K562 (cell line): ENCODE measurements around the gene COL23A1. TPM values are rescaled to one million over a fixed set of nuclear protein-coding genes. Genes with fewer than 3 reads are reported as not detected.
A peak's percentile ranks its signal among the peaks of the same experiment; 100 is the strongest.

Experiments used
- CC2D1A ChIP-seq: fragments of 450-650 bp; IDR thresholded peaks from 2 replicates; pipeline ENCODE4 v1.6.1; 2017; ENCODE audit warnings: mild to moderate bottlenecking
- CTCF ChIP-seq, 3 experiments: IDR thresholded peaks in 2 of 3; conservative IDR thresholded peaks in 1 of 3; 2 replicates each; pipeline ENCODE4 v1.5.1; 2011 to 2012; ENCODE audit warnings: low read length in 3 of 3, mild to moderate bottlenecking in 3 of 3, control low read depth in 2 of 3, improper control_type of control experiment in 1 of 3, inconsistent platforms in 1 of 3, low read depth in 1 of 3, mixed read lengths in 1 of 3, moderate library complexity in 1 of 3; ENCODE audit not compliant: insufficient read depth in 2 of 3
- DEAF1 ChIP-seq: fragments of 450-650 bp; formaldehyde crosslinking; IDR thresholded peaks from 2 replicates; pipeline ENCODE4 v1.4.0; 2020; ENCODE audit warnings: mild to moderate bottlenecking, moderate library complexity
- HES1 ChIP-seq: fragments of 450-650 bp; IDR thresholded peaks from 2 replicates; pipeline ENCODE4 v1.6.1; 2016; ENCODE audit warnings: low read depth, mild to moderate bottlenecking, moderate library complexity
- JUN ChIP-seq, 2 experiments: sonication (generic) in 1 of 2; formaldehyde crosslinking in 1 of 2; IDR thresholded peaks; 2 replicates each; pipeline versions ENCODE4 v1.6.1 to v1.8.0; 2012 to 2022; ENCODE audit warnings: borderline replicate concordance in 2 of 2, mild to moderate bottlenecking in 2 of 2, improper control_type of control experiment in 1 of 2, low read depth in 1 of 2, low read length in 1 of 2, missing genetic modification reagents in 1 of 2
- KLF10 ChIP-seq: fragments of 250-450 bp; sonication (Bioruptor Pico); IDR thresholded peaks from 2 replicates; pipeline ENCODE4 v1.6.1; 2021; ENCODE audit warnings: matching md5 sums
- KLF6 ChIP-seq: fragments of 250-450 bp; sonication (Bioruptor Pico); IDR thresholded peaks from 2 replicates; pipeline ENCODE4 v1.4.0; 2020; ENCODE audit warnings: mild to moderate bottlenecking, moderate library complexity, borderline replicate concordance
- MAFG ChIP-seq: fragments of 450-650 bp; conservative IDR thresholded peaks from 2 replicates; pipeline ENCODE4 v1.6.1; 2016; ENCODE audit warnings: missing genetic modification characterization, missing compliant biosample characterization
- MCM3 ChIP-seq: fragments of 450-650 bp; IDR thresholded peaks from 2 replicates; pipeline ENCODE4 v1.6.1; 2016
- MLX ChIP-seq, 2 experiments: fragments of 450-650 bp in 1 of 2; sonication (generic) in 1 of 2; formaldehyde crosslinking; conservative IDR thresholded peaks; 2 replicates each; pipeline versions ENCODE4 v1.4.0 to v1.8.1; 2020 to 2022; ENCODE audit warnings: mild to moderate bottlenecking in 1 of 2, missing genetic modification reagents in 1 of 2
- NFE2L1 ChIP-seq: fragments of 450-650 bp; IDR thresholded peaks from 2 replicates; pipeline ENCODE4 v1.6.1; 2016; ENCODE audit warnings: missing genetic modification characterization, low read depth, mild to moderate bottlenecking, missing compliant biosample characterization, moderate library complexity, borderline replicate concordance
- NFIX ChIP-seq: fragments of 250-450 bp; sonication (Bioruptor Pico); IDR thresholded peaks from 2 replicates; pipeline ENCODE4 v1.4.0; 2020; ENCODE audit warnings: low read depth, mild to moderate bottlenecking, moderate library complexity
- PRMT5 ChIP-seq: sonication (generic); formaldehyde crosslinking; IDR thresholded peaks from 2 replicates; pipeline ENCODE4 v1.5.0; 2020; ENCODE audit warnings: missing genetic modification reagents
- RNF2 ChIP-seq: sonication (generic); IDR thresholded peaks from 2 replicates; pipeline ENCODE4 v1.6.1; 2016
- TBP ChIP-seq: optimal IDR thresholded peaks from 2 replicates; pipeline ENCODE3; 2011; ENCODE audit warnings: low read depth, low read length, improper control_type of control experiment
- TFAM ChIP-seq: fragments of 250-450 bp; sonication (Bioruptor Pico); conservative IDR thresholded peaks from 2 replicates; pipeline ENCODE4 v1.5.0; 2021; ENCODE audit warnings: mild to moderate bottlenecking, moderate library complexity
- THRB ChIP-seq: fragments of 450-650 bp; formaldehyde crosslinking; conservative IDR thresholded peaks from 2 replicates; pipeline ENCODE4 v1.4.0; 2022; ENCODE audit warnings: mild to moderate bottlenecking, missing genetic modification characterization
- ZHX1 ChIP-seq: fragments of 150-350 bp; conservative IDR thresholded peaks from 2 replicates; pipeline ENCODE4 v1.6.1; 2014; ENCODE audit warnings: low read length
- polyA plus RNA-seq, 8 experiments: library from polyadenylated mRNA; depleted of rRNA in 4 of 8; stranded (reverse) in 5 of 8; unstranded in 3 of 8; fragments of >200 nt; fragmentation: Nextera tagmentation in 2 of 8; fragmentation: Illumina TruSeq in 1 of 8; extraction: Ambion mirVana in 2 of 8; extraction: Trizol in 1 of 8; gene quantifications; 2 replicates each; pipeline versions ENCODE4 v1.2.1 to v1.2.3, GENCODE V29; 2011 to 2014; ENCODE audit warnings: inconsistent platforms in 1 of 8, missing spikeins in 1 of 8
- total RNA-seq, 7 experiments: library from RNA; depleted of rRNA in 6 of 7; stranded (reverse); fragments of >200 nt in 6 of 7; fragmentation: Illumina TruSeq in 2 of 7; extraction: Trizol in 2 of 7; gene quantifications; 2 replicates each; pipeline versions ENCODE4 v1.2.1 to v1.2.3, GENCODE V29; 2011 to 2021; ENCODE audit warnings: low replicate concordance in 1 of 7

The COL23A1 gene
- total and polyA plus RNA-seq, 9 of the 15 experiments (the other 6 are each of a cell fraction or from before 2014, with no cell fraction given): 0.09 TPM; not detected in 8

- peak; percentile 82 to 93 (median 88) for TF ChIP-seq CTCF (IDR thresholded peaks at IDR 0.05 in 2 of 3, conservative IDR thresholded peaks at IDR 0.05 in 1 of 3; ENCODE audit: insufficient read depth in 2 of 3, low read depth in 1 of 3, low read length in 3 of 3)
- no peak for TF ChIP-seq TFAM (CRISPR knock-in tag)
- TF ChIP-seq NFIX: no peak
- no peak for TF ChIP-seq THRB
- TF ChIP-seq DEAF1: peak; percentile 92
- no peak for TF ChIP-seq KLF6 (CRISPR knock-in tag)
- TF ChIP-seq RNF2: 0 out of 2 replicates have a peak, but pooled peaks have one; percentile 11
- TF ChIP-seq ZHX1: no peak
- no peak for TF ChIP-seq TBP
- TF ChIP-seq KLF10 (CRISPR knock-in tag): no peak
- TF ChIP-seq MLX (CRISPR knock-in tag; conservative IDR thresholded peaks at IDR 0.05): no peak
- no peak for TF ChIP-seq PRMT5 (CRISPR knock-in tag)
- TF ChIP-seq MCM3: no peak
- TF ChIP-seq HES1: no peak
- TF ChIP-seq JUN (IDR thresholded peaks at IDR 0.05; ENCODE audit: borderline replicate concordance, low read depth, low read length): no peak
- no peak for TF ChIP-seq JUN (CRISPR knock-in tag; IDR thresholded peaks at IDR 0.05; ENCODE audit: borderline replicate concordance)
- no peak for TF ChIP-seq MAFG (tag)
- peak; percentile 67; the same call in 1 of the 2 replicates for TF ChIP-seq CC2D1A
- no peak for TF ChIP-seq NFE2L1 (tag)
Observed at GRCh38 chr5:178590141-178590923, at the start of gene COL23A1 (continued).
